VCaP (cell line): ENCODE data around the gene RAPGEF4.

ENCODE experiments used
- H3K27ac ChIP-seq: fragments of 450-650 bp; 2 replicates; pipeline ENCODE4 v1.5.1; 2017
- TF ChIP-seq, protein P1 (sequence below): fragments of 450-650 bp; conservative IDR thresholded peaks from 2 replicates; pipeline ENCODE4 v1.5.1; 2017; ENCODE audit warnings: mild to moderate bottlenecking, moderate library complexity

The RAPGEF4 gene

DNA sequence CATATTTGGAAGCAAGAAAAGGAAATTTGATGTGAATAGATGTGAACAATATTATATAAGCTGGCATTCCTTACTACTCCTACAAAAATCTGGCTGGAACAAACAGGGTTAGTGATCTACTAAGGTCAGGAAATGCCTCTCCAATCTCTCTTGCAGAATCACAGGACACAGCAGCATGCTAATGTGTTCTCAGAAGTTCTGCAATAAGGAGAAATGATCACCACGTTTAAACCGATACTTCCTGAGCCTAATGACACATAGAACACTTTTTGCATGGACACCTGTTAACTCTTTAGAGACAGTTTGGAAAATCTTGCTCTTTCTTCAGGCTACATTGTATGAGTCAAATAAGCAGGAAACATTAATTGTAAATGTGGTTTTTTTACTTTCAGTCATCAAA, 250.4 kb downstream of the RAPGEF4 start:
- no peak overlapping the region for H3K27ac ChIP-seq
- TF ChIP-seq, protein P1, sequence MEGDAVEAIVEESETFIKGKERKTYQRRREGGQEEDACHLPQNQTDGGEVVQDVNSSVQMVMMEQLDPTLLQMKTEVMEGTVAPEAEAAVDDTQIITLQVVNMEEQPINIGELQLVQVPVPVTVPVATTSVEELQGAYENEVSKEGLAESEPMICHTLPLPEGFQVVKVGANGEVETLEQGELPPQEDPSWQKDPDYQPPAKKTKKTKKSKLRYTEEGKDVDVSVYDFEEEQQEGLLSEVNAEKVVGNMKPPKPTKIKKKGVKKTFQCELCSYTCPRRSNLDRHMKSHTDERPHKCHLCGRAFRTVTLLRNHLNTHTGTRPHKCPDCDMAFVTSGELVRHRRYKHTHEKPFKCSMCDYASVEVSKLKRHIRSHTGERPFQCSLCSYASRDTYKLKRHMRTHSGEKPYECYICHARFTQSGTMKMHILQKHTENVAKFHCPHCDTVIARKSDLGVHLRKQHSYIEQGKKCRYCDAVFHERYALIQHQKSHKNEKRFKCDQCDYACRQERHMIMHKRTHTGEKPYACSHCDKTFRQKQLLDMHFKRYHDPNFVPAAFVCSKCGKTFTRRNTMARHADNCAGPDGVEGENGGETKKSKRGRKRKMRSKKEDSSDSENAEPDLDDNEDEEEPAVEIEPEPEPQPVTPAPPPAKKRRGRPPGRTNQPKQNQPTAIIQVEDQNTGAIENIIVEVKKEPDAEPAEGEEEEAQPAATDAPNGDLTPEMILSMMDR: no peak

DNA sequence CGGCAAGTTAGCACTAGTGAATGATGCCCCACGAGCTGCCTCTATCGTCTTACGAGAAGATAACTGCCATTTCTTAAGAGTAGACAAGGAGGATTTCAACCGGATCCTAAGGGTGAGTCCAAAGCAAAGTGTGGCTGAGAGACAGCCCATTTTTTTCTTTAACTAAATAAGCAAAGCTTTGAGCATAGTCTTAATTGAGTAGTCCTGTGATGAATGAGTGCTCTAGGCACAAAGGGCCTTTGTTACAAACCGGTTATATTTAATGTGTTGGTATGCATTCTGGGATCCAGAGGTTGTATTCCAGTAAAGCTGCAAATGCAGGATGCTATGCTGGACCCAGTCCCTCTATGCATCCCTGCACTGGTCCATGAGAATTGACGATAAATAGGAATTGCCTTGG, 253.1 kb downstream of the RAPGEF4 start:
- TF ChIP-seq, protein P1: no peak
- H3K27ac ChIP-seq: no peak overlapping the region

DNA sequence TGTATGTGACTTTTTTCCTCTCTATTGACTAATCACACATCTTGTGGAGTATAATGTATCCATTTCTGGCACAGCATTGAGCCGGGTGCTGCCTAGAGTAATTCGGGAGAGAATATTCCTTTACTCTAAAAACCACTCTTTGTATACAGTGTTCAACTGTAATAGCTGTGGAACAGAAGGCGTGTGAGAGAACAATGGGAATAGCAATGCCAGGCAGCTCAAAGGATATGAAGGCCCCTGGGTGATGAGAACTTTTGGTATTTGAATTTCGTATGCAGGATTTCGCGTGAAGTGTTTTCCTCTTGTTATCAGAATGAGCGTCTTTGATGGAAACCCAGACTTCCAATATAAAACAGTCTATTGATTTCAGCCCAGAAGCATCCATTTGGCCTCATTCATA, 255.4 kb downstream of the RAPGEF4 start:
- no peak overlapping the region for H3K27ac ChIP-seq
- TF ChIP-seq, protein P1: no peak

DNA sequence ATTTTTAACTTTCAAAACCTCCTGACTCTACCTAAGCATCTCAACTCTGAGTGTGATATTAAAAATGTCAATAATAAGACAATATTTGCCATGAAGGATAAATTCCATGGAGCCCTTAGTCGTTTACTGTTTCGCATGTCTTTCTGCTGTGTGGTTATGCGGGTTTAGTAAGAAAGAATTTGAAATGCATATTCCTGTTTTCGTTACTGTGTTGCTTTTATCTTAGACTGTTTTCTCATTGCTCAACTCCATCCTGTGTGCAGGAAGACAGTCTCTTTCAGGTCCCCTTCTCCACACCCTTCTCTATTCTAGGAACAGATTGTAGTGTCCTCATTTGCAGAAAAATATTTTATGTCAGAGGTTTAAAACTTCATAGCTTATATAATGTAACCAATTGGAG, 257.5 kb downstream of the RAPGEF4 start:
- H3K27ac ChIP-seq: no peak overlapping the region
- TF ChIP-seq, protein P1: no peak

DNA sequence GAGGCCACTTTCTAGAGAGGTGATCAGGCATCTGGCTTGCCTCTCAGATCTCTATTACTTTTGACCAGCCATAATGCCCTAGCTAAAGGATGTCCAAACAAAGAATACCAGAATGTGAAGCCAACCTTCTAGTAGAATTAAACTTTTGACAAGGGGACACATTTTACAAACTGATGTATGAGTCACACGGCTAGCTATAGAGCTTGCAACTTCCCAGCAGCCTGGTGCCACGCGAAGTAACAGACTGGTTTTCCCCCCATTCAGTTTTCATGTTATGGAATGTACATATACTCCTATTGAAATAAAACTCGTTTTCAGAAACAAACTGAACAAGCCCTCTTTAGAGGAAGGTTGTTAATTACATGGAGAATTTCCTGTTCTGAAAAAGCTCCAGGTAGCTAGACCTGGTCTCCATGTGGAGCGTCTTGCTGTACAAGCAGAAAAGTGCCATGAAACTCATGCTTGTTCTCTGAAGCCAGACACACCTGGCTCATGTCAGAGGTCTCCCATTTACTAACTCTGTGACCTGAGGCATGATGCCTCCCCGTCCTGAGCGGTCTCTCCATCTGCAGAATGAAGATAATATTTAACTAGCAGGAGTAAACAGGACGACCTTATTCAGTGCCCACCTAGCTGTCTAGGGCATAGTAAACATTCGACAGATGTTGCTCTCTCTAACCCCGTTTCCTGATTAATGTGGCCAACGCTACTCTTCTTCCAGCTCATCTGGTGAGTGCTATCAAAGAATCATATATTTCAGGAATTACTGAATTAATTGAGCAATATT, 258.5 kb downstream of the RAPGEF4 start:
- H3K27ac ChIP-seq: no peak overlapping the region
- TF ChIP-seq, protein P1: no peak

DNA sequence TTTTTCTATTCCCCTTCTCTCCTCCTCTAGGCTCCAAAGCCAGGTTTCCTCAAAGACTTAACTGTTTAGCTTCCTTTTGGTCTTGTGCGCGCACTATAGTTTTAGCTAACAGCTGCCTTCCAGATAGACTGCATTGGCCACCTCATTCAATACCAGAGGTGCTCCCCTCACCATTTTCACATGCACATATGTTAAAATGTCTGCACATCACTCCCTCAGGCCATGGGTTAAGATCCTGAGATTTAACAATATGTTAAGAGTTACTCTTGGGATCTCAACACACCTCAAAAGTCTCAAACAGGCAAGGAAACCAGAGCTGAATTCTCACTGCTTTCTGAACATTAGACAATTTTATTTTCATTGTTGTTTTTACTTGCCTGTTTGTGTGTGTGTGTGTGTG, 259.2 kb downstream of the RAPGEF4 start:
- TF ChIP-seq, protein P1: no peak
- H3K27ac ChIP-seq: no peak overlapping the region

DNA sequence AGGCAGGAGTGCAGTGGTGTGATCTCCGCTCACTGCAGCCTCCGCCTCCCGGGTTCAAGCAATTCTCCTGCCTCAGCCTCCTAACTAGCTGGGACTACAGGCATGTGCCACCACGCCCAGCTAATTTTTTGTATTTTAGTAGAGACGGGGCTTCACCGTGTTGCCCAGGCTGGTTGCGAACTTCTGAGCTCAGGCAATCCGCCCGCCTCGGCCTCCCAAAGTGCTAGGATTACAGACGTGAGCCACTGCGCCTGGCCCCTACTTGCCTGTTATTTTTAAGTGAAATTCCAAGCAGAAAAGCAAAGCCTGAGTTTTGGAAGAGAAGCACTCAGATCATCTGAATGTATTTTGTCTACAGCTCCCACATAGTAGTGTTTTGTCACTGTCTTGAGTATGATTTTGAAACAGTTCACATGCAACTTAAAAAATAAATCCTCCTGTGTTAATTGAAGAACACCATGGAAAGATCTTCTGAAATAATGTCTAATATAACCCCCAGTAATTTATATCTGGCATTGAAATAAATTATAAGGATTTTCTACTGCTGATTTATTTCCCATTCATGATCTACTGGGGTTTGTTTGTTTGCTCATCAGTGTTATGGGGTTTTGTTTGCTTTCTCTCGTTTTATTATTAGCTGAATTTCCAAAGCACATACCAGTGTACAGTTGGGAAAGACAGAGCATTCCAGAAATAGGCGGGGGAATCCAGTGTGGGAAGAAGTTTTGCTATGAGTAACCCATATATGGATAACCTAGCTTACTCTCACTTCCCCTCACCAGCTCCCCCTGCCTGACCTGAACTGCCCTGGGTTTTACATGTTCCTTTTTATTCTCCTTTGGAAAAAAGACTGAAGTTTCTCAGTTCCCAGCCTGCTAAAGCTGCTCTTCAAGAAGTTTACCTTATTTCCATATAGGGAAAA, 259.9 kb downstream of the RAPGEF4 start:
- TF ChIP-seq, protein P1: no peak
- H3K27ac ChIP-seq: peak overlapping the region; percentile 13; the same call in 1 of the 2 replicates
